Measurements from ENCODE around the gene CNN2. TPM values are rescaled to one million over a fixed set of nuclear protein-coding genes. Genes with fewer than 3 reads are reported as not detected.

Gene CNN2
- total RNA-seq, 4 donors from 2014 or later: 69.9 to 122 (median 79.4) TPM

DNA sequence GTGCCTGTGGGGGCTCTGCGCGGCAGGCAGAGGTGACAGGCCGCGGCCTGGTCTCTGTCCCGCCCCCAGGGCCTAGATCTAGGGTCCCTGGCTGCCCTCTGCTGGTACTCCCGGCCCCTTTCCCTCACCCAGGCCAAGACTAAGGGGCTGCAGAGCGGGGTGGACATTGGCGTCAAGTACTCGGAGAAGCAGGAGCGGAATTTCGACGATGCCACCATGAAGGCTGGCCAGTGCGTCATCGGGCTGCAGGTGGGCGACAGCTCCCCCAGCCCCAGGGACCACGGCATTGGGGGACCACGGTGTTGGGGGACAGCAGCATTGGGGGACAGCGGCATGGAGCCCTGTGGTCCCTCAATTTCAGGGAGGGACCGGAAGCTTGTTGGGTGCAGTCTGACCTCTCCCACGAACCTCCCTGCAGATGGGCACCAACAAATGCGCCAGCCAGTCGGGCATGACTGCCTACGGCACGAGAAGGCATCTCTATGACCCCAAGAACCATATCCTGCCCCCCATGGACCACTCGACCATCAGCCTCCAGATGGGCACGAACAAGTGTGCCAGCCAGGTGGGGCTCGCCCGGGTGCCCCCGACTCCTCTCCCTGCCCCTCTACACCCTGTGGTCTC lies 9.7 kb downstream of the CNN2 start:
- no peak for DNase-seq (ENCODE audit: low spot score in 2 of 2)
- H3K9me3 ChIP-seq: no peaks in the 10 kb centered on the region
- H3K27me3 ChIP-seq: peaks cover 0 to 1% of the 10 kb centered on the region in 2 donors
- H3K4me3 ChIP-seq: no peak overlapping the region
- peaks cover 0 to 35% (median 18%) of the 10 kb centered on the region in 4 donors for H3K4me1 ChIP-seq
- TF ChIP-seq EP300 (IDR thresholded peaks at IDR 0.05) (no peak), POLR2A (IDR thresholded peaks at IDR 0.05) (no peak)
- TF ChIP-seq, protein P1, sequence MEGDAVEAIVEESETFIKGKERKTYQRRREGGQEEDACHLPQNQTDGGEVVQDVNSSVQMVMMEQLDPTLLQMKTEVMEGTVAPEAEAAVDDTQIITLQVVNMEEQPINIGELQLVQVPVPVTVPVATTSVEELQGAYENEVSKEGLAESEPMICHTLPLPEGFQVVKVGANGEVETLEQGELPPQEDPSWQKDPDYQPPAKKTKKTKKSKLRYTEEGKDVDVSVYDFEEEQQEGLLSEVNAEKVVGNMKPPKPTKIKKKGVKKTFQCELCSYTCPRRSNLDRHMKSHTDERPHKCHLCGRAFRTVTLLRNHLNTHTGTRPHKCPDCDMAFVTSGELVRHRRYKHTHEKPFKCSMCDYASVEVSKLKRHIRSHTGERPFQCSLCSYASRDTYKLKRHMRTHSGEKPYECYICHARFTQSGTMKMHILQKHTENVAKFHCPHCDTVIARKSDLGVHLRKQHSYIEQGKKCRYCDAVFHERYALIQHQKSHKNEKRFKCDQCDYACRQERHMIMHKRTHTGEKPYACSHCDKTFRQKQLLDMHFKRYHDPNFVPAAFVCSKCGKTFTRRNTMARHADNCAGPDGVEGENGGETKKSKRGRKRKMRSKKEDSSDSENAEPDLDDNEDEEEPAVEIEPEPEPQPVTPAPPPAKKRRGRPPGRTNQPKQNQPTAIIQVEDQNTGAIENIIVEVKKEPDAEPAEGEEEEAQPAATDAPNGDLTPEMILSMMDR (IDR thresholded peaks at IDR 0.05): no peak
- WGBS, 2 donors: 84 to 88% methylated on average over 29 of the region's 29 CpGs
- H3K36me3 ChIP-seq: peaks cover 0 to 48% (median 9%) of the 10 kb centered on the region in 3 donors
- no peak overlapping the region for H3K27ac ChIP-seq

DNA sequence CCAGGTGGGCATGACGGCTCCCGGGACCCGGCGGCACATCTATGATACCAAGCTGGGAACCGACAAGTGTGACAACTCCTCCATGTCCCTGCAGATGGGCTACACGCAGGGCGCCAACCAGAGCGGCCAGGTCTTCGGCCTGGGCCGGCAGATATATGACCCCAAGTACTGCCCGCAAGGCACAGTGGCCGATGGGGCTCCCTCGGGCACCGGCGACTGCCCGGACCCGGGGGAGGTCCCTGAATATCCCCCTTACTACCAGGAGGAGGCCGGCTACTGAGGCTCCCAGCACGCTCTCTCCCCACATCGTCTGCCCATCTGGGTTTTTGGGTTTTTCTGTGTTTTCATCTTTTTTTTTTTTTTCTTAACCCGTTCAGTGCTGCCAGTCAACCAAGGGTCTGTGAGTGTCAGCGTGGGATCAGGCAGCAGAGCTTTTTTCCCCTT lies 11.2 kb downstream of the CNN2 start:
- TF ChIP-seq POLR2A (IDR thresholded peaks at IDR 0.05) (no peak), EP300 (IDR thresholded peaks at IDR 0.05) (no peak)
- TF ChIP-seq, protein P1 (IDR thresholded peaks at IDR 0.05): no peak
- Histone ChIP-seq H3K27ac (peak overlapping the region in 1 of 4 donors; percentile 52), H3K4me1 (peaks cover 0 to 50% (median 25%) of the 10 kb centered on the region in 4 donors), H3K36me3 (peaks cover 0 to 36% (median 5%) of the 10 kb centered on the region in 3 donors), H3K4me3 (no peak overlapping the region), H3K27me3 (peaks cover 0 to 17% of the 10 kb centered on the region in 2 donors), H3K9me3 (no peaks in the 10 kb centered on the region)
- DNase-seq (ENCODE audit: low spot score in 2 of 2): no peak
- WGBS, 2 donors: 75 to 76% methylated on average over 22 of the region's 22 CpGs

DNA sequence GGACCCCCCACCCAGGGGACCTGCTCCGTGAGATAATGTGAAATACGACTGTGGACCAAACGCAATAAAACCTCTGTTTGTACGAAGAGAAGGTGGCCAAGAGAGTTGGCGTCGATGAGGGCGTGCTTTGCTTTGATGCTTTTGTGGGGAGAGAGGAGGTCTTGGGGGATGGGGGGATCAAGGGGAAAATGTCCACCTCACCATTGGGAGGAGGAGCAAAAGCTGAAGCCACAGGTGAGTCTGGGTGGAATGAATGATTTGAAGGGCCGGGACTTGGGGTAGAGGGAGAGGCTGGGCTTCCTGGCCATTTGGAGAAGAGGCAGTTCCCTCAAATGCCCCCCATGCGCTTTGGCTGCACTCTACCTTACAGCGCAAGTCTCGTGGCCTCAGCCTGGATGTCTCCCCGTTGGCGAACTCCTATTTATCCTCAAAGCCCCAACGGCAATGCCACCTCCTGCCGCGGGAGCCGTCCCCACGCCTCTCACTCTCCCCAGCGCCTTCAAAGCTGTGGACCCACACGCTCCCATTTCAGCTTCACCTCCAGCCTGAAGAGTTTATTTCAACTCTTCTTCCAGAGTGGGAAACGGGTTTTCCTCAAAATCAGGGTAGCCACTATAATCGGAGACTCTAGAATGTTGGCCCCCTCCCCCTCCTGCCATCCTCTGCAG lies 12.7 kb downstream of the CNN2 start:
- Histone ChIP-seq H3K27me3 (peaks cover 0 to 25% of the 10 kb centered on the region in 2 donors), H3K4me1 (peaks cover 0 to 55% (median 25%) of the 10 kb centered on the region in 4 donors), H3K9me3 (no peaks in the 10 kb centered on the region), H3K4me3 (peak overlapping the region in 2 of 4 donors; percentile 54 to 59), H3K36me3 (peaks cover 0 to 29% (median 0%) of the 10 kb centered on the region in 3 donors), H3K27ac (peak overlapping the region in 1 of 4 donors; percentile 7)
- 59 to 62% methylated on average over 22 of the region's 22 CpGs for WGBS, 2 donors
- no peak for TF ChIP-seq POLR2A (IDR thresholded peaks at IDR 0.05)
- no peak for DNase-seq (ENCODE audit: low spot score in 2 of 2)

DNA sequence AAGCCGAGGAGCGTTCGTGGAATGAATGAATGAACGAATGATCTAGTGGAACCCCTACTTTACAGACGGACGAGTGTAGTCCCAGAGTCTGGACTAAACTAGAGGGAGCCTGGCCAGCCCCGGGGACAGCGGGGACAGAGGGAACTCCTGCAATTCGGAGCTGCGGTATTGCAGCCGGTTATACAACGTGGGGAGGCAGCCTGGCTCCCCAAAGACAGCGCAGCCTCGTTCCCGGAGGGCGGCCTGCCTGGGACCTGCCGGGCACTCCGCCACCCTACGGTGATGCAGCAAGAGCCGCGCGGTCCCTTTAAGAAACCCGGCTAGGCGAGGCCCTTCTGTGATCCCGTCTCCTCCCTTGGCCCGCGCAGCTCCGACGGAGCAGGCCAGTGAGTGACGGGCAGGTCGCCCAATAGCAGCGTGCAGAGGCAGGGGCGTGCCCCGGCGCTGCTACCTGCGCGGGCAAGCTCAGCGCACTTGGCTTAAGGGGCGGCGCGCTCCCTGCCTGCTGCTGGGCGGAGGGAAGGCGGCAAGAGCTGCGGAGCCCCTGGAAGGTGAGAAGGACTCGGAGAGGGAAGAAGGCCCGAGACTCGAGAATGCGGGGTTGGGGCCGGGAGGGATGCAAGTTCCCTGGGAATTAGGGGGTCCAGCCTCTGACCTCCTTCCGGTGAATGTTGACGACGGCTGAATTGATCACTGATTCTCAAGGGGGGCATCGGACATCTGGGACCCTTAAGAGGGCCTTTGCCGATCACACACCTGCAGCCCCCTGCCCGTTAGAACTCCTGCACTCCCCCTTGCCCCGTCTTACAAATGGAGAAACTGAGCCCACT lies 13.5 kb downstream of the CNN2 start, which contains the start of gene ABCA7:
Gene ABCA7, plus strand, starts transcription at position 462 of the 830 bp plus-strand sequence. CDS start 1,255 bp downstream, outside the sequence.
- Histone ChIP-seq H3K27ac (peak within 1 kb of the TSS in 2 of 4 donors; percentile 40 to 70), H3K36me3 (peaks cover 0 to 29% (median 0%) of the 10 kb centered on the region in 3 donors), H3K4me1 (peaks cover 0 to 55% (median 25%) of the 10 kb centered on the region in 4 donors), H3K4me3 (peak within 1 kb of the TSS; percentile 28 to 59 (median 55)), H3K27me3 (peaks cover 0 to 25% of the 10 kb centered on the region in 2 donors), H3K9me3 (no peaks in the 10 kb centered on the region)
- TF ChIP-seq, protein P1 (IDR thresholded peaks at IDR 0.05): peak in 1 of 5 experiments; percentile 38
- peak in 1 of 2 donors; percentile 76 for TF ChIP-seq EP300 (IDR thresholded peaks at IDR 0.05)
- TF ChIP-seq POLR2A (IDR thresholded peaks at IDR 0.05): peak in 1 of 2 donors; percentile 30
- WGBS, 2 donors: 2 to 5% methylated on average over 20 to 34 of the region's 56 CpGs
- DNase-seq (ENCODE audit: low spot score in 2 of 2): peak; percentile 91 to 94
